ENCODE results near the gene PLCL1.

Gene PLCL1

GRCh38 chr2:197857476-197858107 lies 53.2 kb downstream of the PLCL1 start:
- TF ChIP-seq ZFX (IDR thresholded peaks at IDR 0.05; ENCODE audit: borderline replicate concordance), result no peak
- TF ChIP-seq CTCF (IDR thresholded peaks at IDR 0.05), result no peak
- no peak overlapping the region for H3K27ac ChIP-seq

- H3K27ac ChIP-seq, result no peak overlapping the region
- TF ChIP-seq CTCF (IDR thresholded peaks at IDR 0.05) (no peak), ZFX (IDR thresholded peaks at IDR 0.05; ENCODE audit: borderline replicate concordance) (no peak)
Measured at GRCh38 chr2:197858607-197859140, 54.3 kb downstream of the PLCL1 start.

GRCh38 chr2:197862246-197862955 lies 58.0 kb downstream of the PLCL1 start:
- TF ChIP-seq CTCF (IDR thresholded peaks at IDR 0.05), result no peak
- TF ChIP-seq ZFX (IDR thresholded peaks at IDR 0.05; ENCODE audit: borderline replicate concordance), result no peak
- no peak overlapping the region for H3K27ac ChIP-seq

GRCh38 chr2:197863744-197864143 lies 59.4 kb downstream of the PLCL1 start:
- H3K27ac ChIP-seq, result no peak overlapping the region
- TF ChIP-seq CTCF (IDR thresholded peaks at IDR 0.05) (no peak), ZFX (IDR thresholded peaks at IDR 0.05; ENCODE audit: borderline replicate concordance) (no peak)

GRCh38 chr2:197866455-197866854 lies 62.1 kb downstream of the PLCL1 start:
- TF ChIP-seq CTCF (IDR thresholded peaks at IDR 0.05), result no peak
- TF ChIP-seq ZFX (IDR thresholded peaks at IDR 0.05; ENCODE audit: borderline replicate concordance), result no peak

GRCh38 chr2:197867033-197867432 lies 62.6 kb downstream of the PLCL1 start:
- no peak overlapping the region for H3K27ac ChIP-seq
- TF ChIP-seq ZFX (IDR thresholded peaks at IDR 0.05; ENCODE audit: borderline replicate concordance), result no peak
- TF ChIP-seq CTCF (IDR thresholded peaks at IDR 0.05), result no peak

More at GRCh38 chr2:197866455-197866854, 62.1 kb downstream of the PLCL1 start:
- no peak overlapping the region for H3K27ac ChIP-seq

GRCh38 chr2:197867624-197868023 lies 63.2 kb downstream of the PLCL1 start:
- no peak overlapping the region for H3K27ac ChIP-seq
- no peak for TF ChIP-seq ZFX (IDR thresholded peaks at IDR 0.05; ENCODE audit: borderline replicate concordance)
- no peak for TF ChIP-seq CTCF (IDR thresholded peaks at IDR 0.05)

Measured in 22Rv1 (cell line).